ENCODE measurements around the gene CC2D2B. TPM values are rescaled to one million over a fixed set of nuclear protein-coding genes. Genes with fewer than 3 reads are reported as not detected.
"Not testable (repeated sequence)": the region's sequence is repeated elsewhere in the genome, so short reads cannot be mapped to it uniquely, and the experiment has no call there.

CC2D2B gene
- total RNA-seq, 2 donors from 2014 or later = 0.15 to 0.48 TPM

DNA sequence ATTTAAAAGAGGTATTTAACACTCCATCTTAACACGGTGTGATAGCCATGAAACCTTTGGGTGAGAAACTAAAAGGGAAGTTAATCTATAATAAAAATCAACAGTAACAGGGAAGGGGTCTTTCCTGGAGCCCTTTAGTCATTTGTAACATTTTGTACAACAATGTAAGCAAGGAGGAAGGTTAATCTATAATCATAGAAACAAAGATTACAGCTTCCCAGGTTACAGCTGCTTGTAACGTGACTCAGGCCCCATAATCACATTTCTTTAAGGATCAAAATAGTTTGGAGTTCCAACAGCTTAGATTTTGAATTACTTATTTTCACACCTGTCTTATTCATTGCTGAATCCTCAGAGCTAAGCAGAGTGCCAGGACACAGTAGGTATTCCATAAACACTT lies 17.9 kb upstream of the CC2D2B start:
- Histone ChIP-seq H3K4me1 (no peaks in the 10 kb centered on the region), H3K9me3 (no peaks in the 10 kb centered on the region), H3K27me3 (no peaks in the 10 kb centered on the region), H3K9ac (ENCODE audit: low read depth in 2 of 2, low read length in 2 of 2) (no peak overlapping the region), H3K27ac (no peak overlapping the region), H3K36me3 (no peaks in the 10 kb centered on the region), H3K4me3 (no peak overlapping the region)
- TF ChIP-seq, protein P1, sequence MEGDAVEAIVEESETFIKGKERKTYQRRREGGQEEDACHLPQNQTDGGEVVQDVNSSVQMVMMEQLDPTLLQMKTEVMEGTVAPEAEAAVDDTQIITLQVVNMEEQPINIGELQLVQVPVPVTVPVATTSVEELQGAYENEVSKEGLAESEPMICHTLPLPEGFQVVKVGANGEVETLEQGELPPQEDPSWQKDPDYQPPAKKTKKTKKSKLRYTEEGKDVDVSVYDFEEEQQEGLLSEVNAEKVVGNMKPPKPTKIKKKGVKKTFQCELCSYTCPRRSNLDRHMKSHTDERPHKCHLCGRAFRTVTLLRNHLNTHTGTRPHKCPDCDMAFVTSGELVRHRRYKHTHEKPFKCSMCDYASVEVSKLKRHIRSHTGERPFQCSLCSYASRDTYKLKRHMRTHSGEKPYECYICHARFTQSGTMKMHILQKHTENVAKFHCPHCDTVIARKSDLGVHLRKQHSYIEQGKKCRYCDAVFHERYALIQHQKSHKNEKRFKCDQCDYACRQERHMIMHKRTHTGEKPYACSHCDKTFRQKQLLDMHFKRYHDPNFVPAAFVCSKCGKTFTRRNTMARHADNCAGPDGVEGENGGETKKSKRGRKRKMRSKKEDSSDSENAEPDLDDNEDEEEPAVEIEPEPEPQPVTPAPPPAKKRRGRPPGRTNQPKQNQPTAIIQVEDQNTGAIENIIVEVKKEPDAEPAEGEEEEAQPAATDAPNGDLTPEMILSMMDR (IDR thresholded peaks at IDR 0.05) = no peak
- no peak for DNase-seq
- intact Hi-C loops (cut with DNase I) = no loop called here

DNA sequence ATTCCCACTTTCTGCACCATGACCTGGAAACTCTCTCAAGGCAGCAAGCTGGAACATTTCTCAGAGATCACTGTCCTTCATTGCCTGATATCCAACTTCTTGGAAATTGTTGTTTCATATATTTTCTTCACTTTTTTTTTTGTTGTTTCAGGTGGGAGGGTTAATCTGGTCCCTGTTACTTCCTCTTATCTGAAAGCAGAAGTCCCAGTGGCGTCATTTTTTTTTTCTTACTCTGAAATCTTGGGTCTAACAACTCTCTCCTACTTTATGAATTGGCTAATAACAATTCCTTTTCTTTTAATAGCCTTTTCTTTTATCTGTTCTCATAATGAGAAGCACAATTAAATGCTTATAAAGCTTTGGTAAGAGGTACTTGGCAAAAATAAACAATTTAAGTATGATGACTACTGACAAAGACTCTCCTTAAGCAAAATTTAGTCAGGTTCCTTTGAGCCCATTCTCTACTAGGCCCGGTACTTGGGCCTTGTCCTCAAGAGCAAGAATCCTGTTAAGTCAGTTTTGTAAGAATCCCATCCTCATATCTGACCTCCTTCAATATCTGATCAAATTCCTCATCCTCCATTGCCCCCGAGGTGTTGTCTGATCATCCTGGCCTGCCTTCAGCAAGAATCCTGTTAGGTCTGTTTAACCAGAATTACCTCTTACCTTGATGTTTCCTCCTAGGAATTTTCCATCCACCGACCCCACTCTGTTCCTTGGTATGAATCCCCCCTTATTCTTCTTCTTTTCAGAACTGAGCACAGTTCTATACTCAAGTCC lies 11.5 kb upstream of the CC2D2B start:
- Histone ChIP-seq H3K9ac (ENCODE audit: low read depth in 2 of 2, low read length in 2 of 2) (no peak overlapping the region), H3K4me1 (no peaks in the 10 kb centered on the region), H3K9me3 (no peaks in the 10 kb centered on the region), H3K36me3 (no peaks in the 10 kb centered on the region), H3K4me3 (no peak overlapping the region), H3K27me3 (no peaks in the 10 kb centered on the region), H3K27ac (no peak overlapping the region)
- no peak for DNase-seq
- TF ChIP-seq, protein P1 (IDR thresholded peaks at IDR 0.05) = no peak
- intact Hi-C loops (cut with DNase I) = no loop called here

DNA sequence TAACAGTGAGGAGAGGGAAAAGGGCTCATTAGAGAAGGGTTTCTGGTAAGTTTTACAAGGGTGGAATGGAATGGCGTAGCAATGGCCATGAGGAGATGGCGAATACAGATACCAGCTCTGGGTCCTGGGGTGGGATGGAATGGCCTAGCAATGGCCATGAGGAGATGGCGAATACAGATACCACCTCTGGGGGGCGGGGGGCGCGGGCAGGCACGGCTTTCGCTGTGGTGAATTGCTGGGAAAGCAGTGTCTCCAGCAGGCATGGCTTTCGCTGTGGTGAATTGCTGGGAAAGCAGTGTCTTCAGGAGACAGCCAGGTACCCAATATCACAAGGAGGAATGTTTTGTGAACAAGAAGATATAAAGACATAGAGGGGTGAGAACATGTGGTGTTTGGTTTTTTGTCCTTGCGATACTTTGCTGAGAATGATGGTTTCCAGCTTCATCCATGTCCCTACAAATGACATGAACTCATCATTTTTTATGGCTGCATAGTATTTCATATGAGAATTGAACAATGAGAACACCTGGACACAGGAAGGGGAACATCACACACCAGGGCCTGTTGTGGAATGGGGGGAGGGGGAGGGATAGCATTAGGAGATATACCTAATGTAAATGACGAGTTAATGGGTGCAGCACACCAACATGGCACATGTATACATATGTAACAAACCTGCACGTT lies 1.7 kb upstream of the CC2D2B start:
- H3K27ac ChIP-seq; H3K4me1 ChIP-seq; H3K27me3 ChIP-seq; H3K36me3 ChIP-seq; DNase-seq; intact Hi-C loops (cut with DNase I); H3K4me3 ChIP-seq; H3K9me3 ChIP-seq; H3K9ac ChIP-seq (ENCODE audit: low read depth in 2 of 2, low read length in 2 of 2): not testable (repeated sequence)

DNA sequence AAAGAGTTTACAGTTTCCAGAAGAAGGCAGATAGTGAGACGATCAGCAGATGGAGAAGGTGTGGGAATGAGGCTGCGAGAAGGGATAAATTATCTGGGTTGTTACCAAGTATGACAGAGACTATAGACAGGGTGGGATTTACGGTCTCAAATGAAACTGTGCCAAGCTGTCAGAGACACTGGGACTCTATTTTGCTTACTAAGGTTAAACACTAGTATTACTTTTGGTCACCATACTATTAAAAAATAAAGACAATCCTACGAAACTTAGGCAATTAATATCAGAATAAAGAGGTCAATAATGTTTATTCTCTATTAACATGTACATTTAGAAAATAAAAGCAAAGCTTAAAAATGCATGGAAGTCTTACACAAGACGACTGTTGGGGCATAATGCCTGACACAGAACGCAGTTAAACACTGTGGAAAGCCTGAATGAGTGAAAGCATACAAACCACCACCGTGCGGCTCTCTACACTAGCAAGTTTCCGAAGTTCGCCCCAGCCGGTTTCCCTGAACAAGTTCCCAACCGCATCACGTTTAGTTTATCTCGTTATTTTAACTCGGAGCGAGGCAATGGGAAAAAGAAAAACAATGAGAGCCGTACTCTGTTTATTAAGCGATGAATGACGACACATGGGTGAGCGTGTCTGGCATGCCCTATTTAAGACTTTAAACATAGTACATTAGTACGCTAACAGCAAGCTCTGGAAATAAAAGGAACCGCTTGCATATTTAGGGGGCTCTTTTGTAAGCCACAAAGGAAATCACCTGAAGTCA lies 909 bp upstream of the CC2D2B start:
- no peaks in the 10 kb centered on the region for H3K4me1 ChIP-seq
- no peaks in the 10 kb centered on the region for H3K9me3 ChIP-seq
- TF ChIP-seq, protein P1 (IDR thresholded peaks at IDR 0.05) = no peak
- peak overlapping the region; percentile 76 for H3K9ac ChIP-seq (ENCODE audit: low read depth in 2 of 2, low read length in 2 of 2)
- no peaks in the 10 kb centered on the region for H3K27me3 ChIP-seq
- peak; percentile 63 for DNase-seq
- peak overlapping the region; percentile 76 for H3K4me3 ChIP-seq
- H3K27ac ChIP-seq = peak overlapping the region; percentile 83
- no peaks in the 10 kb centered on the region for H3K36me3 ChIP-seq
- intact Hi-C loops (cut with DNase I) = no loop called here

DNA sequence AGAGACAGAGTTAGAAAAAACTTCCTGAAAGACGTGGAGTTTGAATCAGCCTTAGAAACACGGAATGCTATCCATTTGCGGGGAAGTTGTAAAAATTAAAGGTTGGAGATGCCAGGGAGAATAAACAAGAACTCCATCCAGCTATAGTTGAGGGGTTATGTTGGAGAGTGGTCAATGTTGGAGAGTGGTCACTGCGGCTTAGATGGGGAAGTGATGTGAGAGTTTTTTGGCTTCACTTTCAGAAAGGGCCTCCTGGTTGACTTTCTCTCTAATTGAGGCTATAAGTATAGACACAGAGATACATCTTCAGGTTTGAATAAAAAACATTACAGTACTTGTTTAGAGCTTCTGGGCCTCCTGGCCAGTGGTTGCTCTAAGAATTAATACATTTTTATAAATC lies 675 bp downstream of the CC2D2B start:
- DNase-seq = no peak
- Histone ChIP-seq H3K4me3 (no peak overlapping the region), H3K27ac (no peak overlapping the region), H3K27me3 (no peaks in the 10 kb centered on the region), H3K36me3 (no peaks in the 10 kb centered on the region), H3K4me1 (no peaks in the 10 kb centered on the region), H3K9me3 (no peaks in the 10 kb centered on the region), H3K9ac (ENCODE audit: low read depth in 2 of 2, low read length in 2 of 2) (no peak overlapping the region)
- TF ChIP-seq, protein P1 (IDR thresholded peaks at IDR 0.05) = no peak
- intact Hi-C loops (cut with DNase I) = no loop called here
